Mesendoderm (in vitro differentiated cells): ENCODE measurements around the gene VAT1L. TPM values are rescaled to one million over a fixed set of nuclear protein-coding genes. Genes with fewer than 3 reads are reported as not detected.
A peak's percentile ranks its signal among the peaks of the same experiment; 100 is the strongest.

Source experiments
- DNase-seq: peaks from one replicate; pipeline ENCODE4 v3.0.0; 2013
- H2AK5ac ChIP-seq: 2 replicates; pipeline ENCODE4 v1.6.1; 2013; ENCODE audit warnings: low read length, inconsistent platforms
- H2BK120ac ChIP-seq: 2 replicates; pipeline ENCODE4 v1.6.1; 2013; ENCODE audit warnings: low read depth, mild to moderate bottlenecking, low read length, moderate library complexity, mixed read lengths
- H2BK15ac ChIP-seq: replicated peaks from 2 replicates; pipeline ENCODE4 v1.6.1; 2013; ENCODE audit warnings: low read depth, mild to moderate bottlenecking, moderate library complexity
- H2BK5ac ChIP-seq: 2 replicates; pipeline ENCODE4 v1.6.1; 2013; ENCODE audit warnings: low read length, inconsistent platforms
- H3K18ac ChIP-seq: 2 replicates; pipeline ENCODE4 v1.6.1; 2013; ENCODE audit warnings: mild to moderate bottlenecking, low read length, mixed read lengths
- H3K23ac ChIP-seq: one replicate; pipeline ENCODE4 v1.6.1; 2013; ENCODE audit warnings: low read length
- H3K27ac ChIP-seq: 2 replicates; pipeline ENCODE4 v1.5.1; 2013; ENCODE audit warnings: low read depth, mild to moderate bottlenecking, inconsistent platforms, low read length, moderate library complexity
- H3K27me3 ChIP-seq: 2 replicates; pipeline ENCODE4 v1.6.1; 2013; ENCODE audit warnings: low read length, control low read depth, mild to moderate bottlenecking, inconsistent platforms; ENCODE audit not compliant: insufficient read depth, poor library complexity
- H3K36me3 ChIP-seq: 2 replicates; pipeline ENCODE4 v1.6.1; 2013; ENCODE audit warnings: low read length, inconsistent platforms; ENCODE audit not compliant: control insufficient read depth, insufficient read depth
- H3K4ac ChIP-seq: one replicate; pipeline ENCODE4 v1.6.1; 2013; ENCODE audit warnings: low read depth, mild to moderate bottlenecking, low read length, moderate library complexity
- H3K4me1 ChIP-seq: 2 replicates; pipeline ENCODE4 v1.6.1; 2013; ENCODE audit warnings: low read depth, low read length, inconsistent platforms; ENCODE audit not compliant: control insufficient read depth
- H3K4me2 ChIP-seq: 2 replicates; pipeline ENCODE4 v1.6.1; 2013; ENCODE audit warnings: low read length
- H3K4me3 ChIP-seq: 2 replicates; pipeline ENCODE4 v1.5.1; 2013; ENCODE audit warnings: mild to moderate bottlenecking, low read length
- H3K56ac ChIP-seq: one replicate; pipeline ENCODE4 v1.6.1; 2013; ENCODE audit warnings: low read length
- H3K79me1 ChIP-seq: 2 replicates; pipeline ENCODE4 v1.6.1; 2013; ENCODE audit warnings: low read length, inconsistent platforms
- H3K79me2 ChIP-seq: 2 replicates; pipeline ENCODE4 v1.6.1; 2013; ENCODE audit warnings: mild to moderate bottlenecking, low read length; ENCODE audit not compliant: control insufficient read depth, insufficient read depth
- H3K9ac ChIP-seq: 2 replicates; pipeline ENCODE4 v1.6.1; 2013; ENCODE audit warnings: low read length, inconsistent platforms
- H4K5ac ChIP-seq: one replicate; pipeline ENCODE4 v1.6.1; 2013; ENCODE audit warnings: low read length
- H4K8ac ChIP-seq: one replicate; pipeline ENCODE4 v1.6.1; 2013; ENCODE audit warnings: low read depth, mild to moderate bottlenecking, control low read depth, low read length, moderate library complexity
- WGBS: extraction: QIAGEN DNeasy Blood & Tissue Kit; methylation state at CpG from one replicate; pipeline ENCODE4 v1.1.7; 2013; ENCODE audit warnings: low lambda C conversion rate, missing lambda C conversion rate; ENCODE audit not compliant: insufficient coverage; ENCODE audit errors: extremely low coverage; 5-methylcytosine and 5-hydroxymethylcytosine counted together
- polyA plus RNA-seq, 2 experiments: library from polyadenylated mRNA; stranded (reverse); fragments of 200-250 nt; gene quantifications; one replicate each; pipeline ENCODE4 v1.2.3, GENCODE V29; 2013

VAT1L gene, protein sequence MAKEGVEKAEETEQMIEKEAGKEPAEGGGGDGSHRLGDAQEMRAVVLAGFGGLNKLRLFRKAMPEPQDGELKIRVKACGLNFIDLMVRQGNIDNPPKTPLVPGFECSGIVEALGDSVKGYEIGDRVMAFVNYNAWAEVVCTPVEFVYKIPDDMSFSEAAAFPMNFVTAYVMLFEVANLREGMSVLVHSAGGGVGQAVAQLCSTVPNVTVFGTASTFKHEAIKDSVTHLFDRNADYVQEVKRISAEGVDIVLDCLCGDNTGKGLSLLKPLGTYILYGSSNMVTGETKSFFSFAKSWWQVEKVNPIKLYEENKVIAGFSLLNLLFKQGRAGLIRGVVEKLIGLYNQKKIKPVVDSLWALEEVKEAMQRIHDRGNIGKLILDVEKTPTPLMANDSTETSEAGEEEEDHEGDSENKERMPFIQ
- polyA plus RNA-seq (2013, experiment 1 of 2), result 33.5 TPM
- 34.9 TPM for polyA plus RNA-seq (2013, experiment 2 of 2)

DNA sequence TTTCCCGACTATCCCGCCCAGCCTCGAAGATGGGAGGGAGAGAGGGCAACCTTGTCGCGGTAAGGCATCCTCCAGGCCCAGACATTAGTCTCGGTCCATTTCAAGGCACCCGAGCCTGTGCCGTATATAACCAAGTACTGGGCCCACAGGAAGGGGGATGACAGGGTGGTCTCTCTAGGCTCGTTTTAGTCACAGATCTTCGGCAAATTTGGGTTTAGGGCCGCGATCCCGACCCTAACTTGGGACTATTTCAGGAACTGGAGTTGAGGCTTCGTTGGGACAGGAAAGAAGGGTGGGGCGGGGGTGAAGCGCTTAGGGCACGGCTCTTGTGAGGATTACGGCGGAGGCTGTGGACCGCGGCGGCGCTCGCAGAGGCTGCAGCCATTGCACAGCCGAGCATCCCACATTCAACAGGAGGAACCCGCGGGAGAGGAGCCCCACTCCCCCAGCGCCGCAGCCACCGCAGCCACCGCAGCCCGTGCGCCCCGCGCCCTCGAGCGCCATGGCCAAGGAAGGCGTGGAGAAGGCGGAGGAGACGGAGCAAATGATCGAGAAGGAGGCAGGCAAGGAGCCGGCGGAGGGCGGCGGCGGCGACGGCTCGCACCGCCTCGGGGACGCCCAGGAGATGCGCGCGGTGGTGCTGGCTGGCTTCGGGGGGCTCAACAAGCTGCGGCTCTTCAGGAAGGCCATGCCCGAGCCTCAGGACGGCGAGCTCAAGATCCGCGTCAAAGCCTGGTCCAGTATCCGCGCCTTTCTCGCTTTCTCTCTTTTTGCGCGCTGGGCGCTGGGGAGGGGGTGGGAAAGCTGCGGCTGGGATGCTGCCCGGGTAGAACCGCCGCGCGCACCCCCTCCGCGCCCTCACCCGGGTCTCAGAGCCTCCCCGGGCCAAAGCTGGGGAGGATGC lies at the start of gene VAT1L:
Gene VAT1L, plus strand, starts transcription at position 384 of the 904 bp plus-strand sequence. Its CDS starts 119 bp downstream, at position 503.
- Histone ChIP-seq H3K4me1 (peaks cover 2% of the 10 kb centered on the region), H3K56ac (peak within 1 kb of the TSS; percentile 25), H4K8ac (no peak within 1 kb of the TSS), H3K27ac (no peak within 1 kb of the TSS), H3K4me3 (peak within 1 kb of the TSS; percentile 51), H3K79me1 (no peaks in the 10 kb centered on the region), H2BK15ac (no peak within 1 kb of the TSS), H2BK5ac (no peak within 1 kb of the TSS), H4K5ac (no peak within 1 kb of the TSS), H3K4ac (no peak within 1 kb of the TSS), H3K79me2 (no peaks in the 10 kb centered on the region), H3K4me2 (peak within 1 kb of the TSS; percentile 29), H3K23ac (peak within 1 kb of the TSS; percentile 9), H2AK5ac (no peak within 1 kb of the TSS), H3K36me3 (no peaks in the 10 kb centered on the region), H3K27me3 (peaks cover 2% of the 10 kb centered on the region), H3K9ac (peak within 1 kb of the TSS; percentile 7), H2BK120ac (no peak within 1 kb of the TSS), H3K18ac (no peak within 1 kb of the TSS)
- peak; percentile 71 for DNase-seq
- WGBS, result no CpG with 5 or more reads among the region's 78 CpGs

DNA sequence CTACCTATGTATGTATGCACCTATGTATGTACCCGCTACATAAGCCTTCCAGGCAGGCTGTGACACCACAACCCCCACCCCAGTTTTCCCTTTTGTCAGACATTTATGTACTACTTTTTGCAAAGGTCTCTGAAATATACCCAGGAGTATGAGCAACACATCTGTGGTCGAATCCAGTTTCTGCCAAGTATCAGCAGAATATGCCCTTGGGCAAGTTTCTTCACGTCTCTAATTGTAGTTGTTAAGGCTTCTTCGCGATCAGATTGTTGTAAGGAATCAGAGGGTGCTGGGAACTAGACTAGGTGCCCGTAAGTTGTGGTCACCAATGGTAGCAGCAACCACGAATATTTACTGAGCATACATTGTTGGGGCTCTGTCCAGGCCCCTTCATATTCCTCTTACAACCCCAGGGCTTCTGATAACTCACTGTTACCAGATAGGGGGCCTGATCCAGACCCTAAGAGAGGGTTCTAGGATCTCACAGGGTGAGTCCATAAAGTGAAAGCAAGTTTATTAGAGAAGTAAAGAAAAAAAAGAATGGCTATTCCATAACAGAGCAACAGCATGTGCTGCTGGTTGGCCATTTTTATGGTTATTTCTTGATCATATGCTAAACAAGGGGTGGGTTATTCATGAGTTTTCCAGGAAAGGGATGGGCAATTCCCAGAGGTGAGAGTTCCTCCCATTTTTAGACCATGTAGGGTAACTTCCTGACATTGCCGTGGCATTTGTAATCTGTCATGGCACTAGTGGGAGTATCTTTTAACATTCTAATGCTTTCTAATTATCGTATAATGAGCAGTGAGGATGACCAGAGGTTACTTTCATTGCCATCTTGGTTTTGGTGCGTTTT lies 49.4 kb upstream of the VAT1L start:
- Histone ChIP-seq H4K5ac (no peak overlapping the region), H3K23ac (no peak overlapping the region)
- WGBS, result no CpG with 5 or more reads among the region's 10 CpGs

DNA sequence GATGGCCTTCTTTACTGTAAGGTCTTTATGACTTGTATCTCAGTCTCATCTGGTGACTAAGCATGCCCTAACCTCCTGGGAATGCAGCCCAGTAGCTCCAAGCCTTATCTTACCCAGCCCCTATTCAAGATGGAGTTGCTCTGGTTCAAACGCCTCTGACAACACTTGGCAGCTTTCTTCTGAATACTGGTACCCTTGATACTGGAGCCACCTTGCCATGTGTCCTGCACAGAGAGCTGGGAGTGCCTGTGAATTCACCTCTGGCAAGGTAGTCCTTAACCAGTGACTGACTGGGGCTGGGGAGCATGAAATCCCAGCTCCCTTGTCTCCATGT lies 48.8 kb upstream of the VAT1L start:
- Histone ChIP-seq H4K5ac (no peak overlapping the region), H4K8ac (no peak overlapping the region), H3K4me2 (no peak overlapping the region), H3K56ac (no peak overlapping the region), H2BK120ac (no peak overlapping the region), H3K9ac (no peak overlapping the region), H3K79me1 (no peaks in the 10 kb centered on the region), H3K23ac (no peak overlapping the region), H2BK5ac (no peak overlapping the region), H2AK5ac (no peak overlapping the region), H3K4me1 (no peaks in the 10 kb centered on the region), H3K27ac (no peak overlapping the region), H3K27me3 (no peaks in the 10 kb centered on the region), H3K4ac (no peak overlapping the region), H3K36me3 (no peaks in the 10 kb centered on the region), H3K4me3 (no peak overlapping the region), H3K79me2 (no peaks in the 10 kb centered on the region), H2BK15ac (no peak overlapping the region), H3K18ac (no peak overlapping the region)
- no peak for DNase-seq
- WGBS, result no CpG with 5 or more reads among the region's 1 CpG

More for the DNA sequence above, 49.4 kb upstream of the VAT1L start:
- H2BK120ac ChIP-seq, result no peak overlapping the region
- no peak overlapping the region for H3K4ac ChIP-seq
- H3K79me1 ChIP-seq, result no peaks in the 10 kb centered on the region
- H3K56ac ChIP-seq, result no peak overlapping the region
- no peak overlapping the region for H3K18ac ChIP-seq
- no peak overlapping the region for H3K4me2 ChIP-seq
- H3K27me3 ChIP-seq, result no peaks in the 10 kb centered on the region
- no peak overlapping the region for H2BK5ac ChIP-seq
- H3K27ac ChIP-seq, result no peak overlapping the region
- no peak overlapping the region for H3K9ac ChIP-seq
- H4K8ac ChIP-seq, result no peak overlapping the region
- H2BK15ac ChIP-seq, result no peak overlapping the region
- no peak overlapping the region for H3K4me3 ChIP-seq
- no peak overlapping the region for H2AK5ac ChIP-seq
- no peaks in the 10 kb centered on the region for H3K4me1 ChIP-seq
- H3K36me3 ChIP-seq, result no peaks in the 10 kb centered on the region
- no peak for DNase-seq
- no peaks in the 10 kb centered on the region for H3K79me2 ChIP-seq

DNA sequence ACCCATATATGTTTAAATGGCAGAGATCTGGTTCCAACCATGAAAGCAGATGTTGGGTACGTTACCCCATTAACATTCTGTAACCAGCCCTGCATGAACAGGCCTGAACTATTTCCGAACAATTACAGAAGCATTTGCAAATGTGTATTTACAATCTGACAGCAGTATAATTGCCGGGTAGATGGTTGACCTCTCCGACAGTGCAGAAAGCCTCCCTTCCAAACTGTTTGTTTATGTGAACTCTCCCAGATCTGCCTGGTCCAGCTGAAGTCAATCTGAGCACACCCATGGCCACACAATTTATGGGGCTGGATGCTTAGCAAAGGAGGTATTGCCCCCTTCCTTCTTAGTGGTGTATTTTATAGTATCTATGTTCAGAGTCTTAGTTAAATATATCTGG lies 44.2 kb upstream of the VAT1L start:
- H2BK15ac ChIP-seq, result no peak overlapping the region
- no peaks in the 10 kb centered on the region for H3K79me2 ChIP-seq
- H3K36me3 ChIP-seq, result no peaks in the 10 kb centered on the region
- no peak for DNase-seq
- H4K5ac ChIP-seq, result no peak overlapping the region
- H3K4me3 ChIP-seq, result no peak overlapping the region
- no peak overlapping the region for H3K4me2 ChIP-seq
- H2AK5ac ChIP-seq, result no peak overlapping the region
- H3K9ac ChIP-seq, result no peak overlapping the region
- no peaks in the 10 kb centered on the region for H3K27me3 ChIP-seq
- H2BK5ac ChIP-seq, result no peak overlapping the region
- H3K79me1 ChIP-seq, result no peaks in the 10 kb centered on the region
- H3K4me1 ChIP-seq, result no peaks in the 10 kb centered on the region
- H3K4ac ChIP-seq, result no peak overlapping the region
- no peak overlapping the region for H3K56ac ChIP-seq
- H3K23ac ChIP-seq, result no peak overlapping the region
- no CpG with 5 or more reads among the region's 4 CpGs for WGBS
- H3K27ac ChIP-seq, result no peak overlapping the region
- no peak overlapping the region for H3K18ac ChIP-seq
- H4K8ac ChIP-seq, result no peak overlapping the region
- H2BK120ac ChIP-seq, result no peak overlapping the region

DNA sequence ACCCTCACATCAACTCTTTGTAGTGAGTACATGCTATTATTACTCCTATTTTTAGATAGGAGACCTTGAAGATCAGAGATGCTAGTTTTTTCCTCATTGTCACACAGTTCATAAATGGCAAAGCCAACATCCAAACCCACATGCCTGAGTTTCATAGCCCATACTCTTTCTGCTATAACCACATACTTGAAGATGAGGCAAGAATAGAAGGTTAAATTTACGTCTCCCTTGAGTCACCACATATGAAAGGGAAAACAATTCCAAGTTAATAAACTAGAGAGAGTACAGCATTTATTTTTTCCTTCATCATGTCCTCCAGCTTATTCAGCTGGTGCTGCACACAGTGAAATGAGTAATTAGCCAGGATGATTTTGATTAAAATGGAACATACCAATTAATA lies 42.4 kb upstream of the VAT1L start:
- H3K23ac ChIP-seq, result no peak overlapping the region
- H3K56ac ChIP-seq, result no peak overlapping the region
- H3K36me3 ChIP-seq, result no peaks in the 10 kb centered on the region
- no peak overlapping the region for H3K9ac ChIP-seq
- no peaks in the 10 kb centered on the region for H3K79me1 ChIP-seq
- H4K8ac ChIP-seq, result no peak overlapping the region
- H4K5ac ChIP-seq, result no peak overlapping the region
- H3K4ac ChIP-seq, result no peak overlapping the region
- no peaks in the 10 kb centered on the region for H3K79me2 ChIP-seq
- no CpG with 5 or more reads among the region's 1 CpG for WGBS
- H3K4me2 ChIP-seq, result no peak overlapping the region
- H3K18ac ChIP-seq, result no peak overlapping the region
- H2BK5ac ChIP-seq, result no peak overlapping the region
- H2BK15ac ChIP-seq, result no peak overlapping the region
- H3K4me3 ChIP-seq, result no peak overlapping the region
- DNase-seq, result no peak
- no peak overlapping the region for H2BK120ac ChIP-seq
- H3K4me1 ChIP-seq, result no peaks in the 10 kb centered on the region
- no peak overlapping the region for H2AK5ac ChIP-seq
- H3K27me3 ChIP-seq, result no peaks in the 10 kb centered on the region
- H3K27ac ChIP-seq, result no peak overlapping the region
